GM12892 (cell line): ENCODE measurements around the gene ITPRID1.

ENCODE experiments used
- POLR2A ChIP-seq: IDR thresholded peaks from 2 replicates; pipeline ENCODE4 v1.6.1; 2011; ENCODE audit warnings: low read depth, low read length, control low read depth
- POLR2AphosphoS5 ChIP-seq: IDR thresholded peaks from 2 replicates; pipeline ENCODE4 v1.6.1; 2011; ENCODE audit warnings: low read depth, low read length, control low read depth
- TAF1 ChIP-seq: IDR thresholded peaks from 2 replicates; pipeline ENCODE4 v1.6.1; 2011; ENCODE audit warnings: low read depth, mild to moderate bottlenecking, control low read depth, low read length, borderline replicate concordance

DNA sequence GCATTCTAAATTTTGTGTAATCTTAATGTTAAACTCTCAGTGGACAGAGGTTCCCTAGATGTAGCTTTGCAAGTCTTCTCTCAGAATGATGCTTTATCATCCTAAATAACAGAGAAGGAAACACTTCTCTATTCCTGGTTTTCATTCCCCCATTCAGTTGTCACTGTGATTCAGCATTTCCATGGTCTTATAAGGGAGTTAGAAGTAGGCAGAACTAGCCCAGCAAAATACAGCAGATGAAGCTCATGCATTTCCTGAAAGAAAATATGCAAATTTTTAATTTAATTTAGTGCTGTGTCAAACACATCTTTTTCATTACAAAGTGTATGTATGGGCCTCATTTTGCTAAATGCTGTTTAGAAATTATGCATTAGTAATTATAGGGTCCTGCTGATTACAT is 70.1 kb downstream of the ITPRID1 start:
- TF ChIP-seq POLR2A: no peak
- no peak for TF ChIP-seq POLR2AphosphoS5
- TF ChIP-seq TAF1: no peak
